Occipital lobe (tissue), 2 donors: Measurements from ENCODE around the gene CTXN1. TPM values are rescaled to one million over a fixed set of nuclear protein-coding genes. Genes with fewer than 3 reads are reported as not detected.
"Not testable (repeated sequence)": the region's sequence is repeated elsewhere in the genome, so short reads cannot be mapped to it uniquely, and the experiment has no call there.

ENCODE experiments used
- DNase-seq: peaks from one replicate; lab custom pipeline; 2025; lab: John Stamatoyannopoulos, UW
- total RNA-seq: library from RNA; depleted of rRNA; stranded (reverse); fragments of >200 nt; gene quantifications from one replicate; pipeline ENCODE4 v1.2.3, GENCODE V29; 2014

Gene CTXN1
- total RNA-seq, 1 donor from 2014 or later: 15.4 TPM

DNA sequence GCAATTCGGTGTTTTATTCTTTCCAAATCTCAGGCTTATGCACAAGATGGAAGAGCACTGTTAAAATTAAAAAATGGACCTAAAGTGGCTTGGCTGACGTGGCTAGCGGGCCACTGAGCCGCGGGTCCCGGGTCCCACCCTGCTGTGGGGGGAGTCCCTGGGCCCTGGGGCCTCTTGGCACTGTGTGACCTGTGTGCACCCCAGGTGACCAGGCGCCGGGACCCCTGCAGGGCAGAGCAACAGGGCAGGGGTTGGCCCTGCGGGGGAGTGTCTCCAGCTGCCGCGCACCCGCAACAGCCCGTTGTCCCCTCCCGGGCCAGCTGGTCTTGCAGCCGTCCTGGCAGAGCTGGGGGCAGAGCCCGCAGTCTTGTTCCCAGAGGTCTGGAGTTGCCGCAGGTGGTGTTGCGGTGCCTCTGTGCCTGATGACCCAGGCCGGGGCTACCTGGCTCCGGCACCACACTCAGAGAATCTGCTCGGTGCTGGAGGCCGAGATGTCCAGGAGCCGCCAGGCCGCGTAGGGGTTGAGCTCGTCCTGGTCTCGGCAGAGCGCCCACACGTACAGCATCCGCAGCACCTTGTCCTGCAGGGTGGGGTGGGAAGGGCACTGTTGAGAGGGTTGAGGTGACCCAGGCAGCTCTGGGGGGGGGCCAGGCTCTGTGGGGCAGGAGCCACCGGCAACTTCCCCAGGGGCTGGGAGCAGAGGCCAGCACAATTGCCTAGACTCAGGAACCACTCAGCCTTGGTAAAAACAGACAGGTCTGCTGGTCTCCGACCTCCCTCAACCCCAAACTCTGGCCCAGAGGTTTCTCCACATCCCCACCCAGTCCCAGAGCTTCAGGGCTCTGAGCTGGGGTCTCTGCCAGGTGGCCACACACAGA is 1.0 kb upstream of the CTXN1 start:
- no peak for DNase-seq

DNA sequence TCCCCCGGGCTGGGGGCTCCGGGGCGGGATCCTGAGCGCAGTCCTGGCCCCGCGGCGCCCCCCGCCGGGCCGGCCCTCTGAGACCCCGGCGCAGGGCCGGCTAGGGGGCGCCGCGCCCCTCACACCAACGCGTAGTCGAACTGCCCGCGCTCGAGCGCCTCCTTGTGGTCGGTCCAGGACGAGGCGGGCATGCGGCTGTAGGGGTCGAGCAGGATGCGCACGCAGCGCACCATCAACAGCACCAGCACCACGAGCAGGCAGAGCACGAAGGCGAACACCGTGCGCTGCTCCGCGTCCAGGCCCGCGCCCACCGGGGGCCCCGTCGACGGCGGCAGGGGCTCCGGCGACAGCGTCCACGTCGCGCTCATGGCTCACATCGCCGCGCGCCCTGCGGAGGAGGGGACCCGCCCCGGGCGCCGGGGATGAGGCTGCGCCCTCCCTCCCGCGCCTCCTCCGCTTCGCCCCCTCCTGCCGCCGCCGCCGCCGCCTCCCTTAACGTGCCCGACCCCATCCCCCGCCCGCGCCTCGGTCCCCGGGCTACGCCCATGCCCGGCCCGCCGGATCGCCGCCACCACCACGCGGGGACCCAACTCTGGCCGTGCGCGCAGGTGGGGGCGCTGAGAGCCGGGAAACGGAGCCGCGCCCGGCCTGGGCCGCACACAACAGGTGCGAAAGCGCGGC is 624 bp downstream of the CTXN1 start:
- peak; percentile 41 for DNase-seq

DNA sequence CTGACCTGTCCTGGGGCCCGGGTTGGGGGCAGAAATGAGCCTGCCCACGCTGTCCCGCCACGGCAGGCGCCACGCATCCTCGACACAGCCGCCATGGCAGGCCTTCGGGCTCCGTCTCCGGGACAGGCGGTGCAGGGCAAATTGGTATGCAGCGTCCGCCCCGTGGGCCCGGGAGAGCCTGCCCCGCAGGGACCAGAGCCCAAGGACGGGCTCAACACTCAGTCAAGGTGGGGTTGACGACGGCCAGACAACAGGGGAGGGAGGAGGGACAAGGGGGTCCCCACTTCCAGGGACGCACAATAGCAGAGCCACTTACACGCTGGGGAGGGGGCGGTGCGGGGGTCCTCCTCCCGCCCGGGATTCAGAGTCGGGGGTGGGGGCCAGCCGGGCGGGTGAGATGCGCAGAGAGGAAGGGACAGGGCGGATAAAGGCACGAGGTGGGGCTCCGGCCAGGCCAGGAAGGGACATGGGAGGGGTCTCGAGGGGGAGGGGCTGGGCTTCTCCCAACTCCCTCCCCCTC is 1.2 kb downstream of the CTXN1 start:
- no peak for DNase-seq

DNA sequence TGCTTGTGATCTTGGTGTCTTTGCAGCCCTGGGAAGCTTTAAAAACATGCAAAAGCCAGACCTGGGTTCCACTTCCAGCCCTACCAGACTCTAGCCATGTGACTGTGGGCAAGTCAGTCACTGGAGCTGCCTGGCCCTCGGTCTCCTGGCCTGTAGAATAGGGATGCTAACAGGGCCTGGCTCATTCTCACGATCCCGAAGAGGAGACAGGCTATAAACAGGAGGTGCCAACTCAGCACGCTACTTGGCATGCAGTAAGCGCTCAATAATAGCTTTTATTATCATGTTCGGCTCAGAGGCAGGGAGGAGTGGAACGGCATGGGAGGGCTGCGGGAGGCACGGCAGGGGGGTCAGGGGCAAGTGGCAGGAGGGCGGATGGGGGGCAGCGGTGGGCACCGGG is 1.7 kb downstream of the CTXN1 start:
- peak; percentile 43 for DNase-seq

DNA sequence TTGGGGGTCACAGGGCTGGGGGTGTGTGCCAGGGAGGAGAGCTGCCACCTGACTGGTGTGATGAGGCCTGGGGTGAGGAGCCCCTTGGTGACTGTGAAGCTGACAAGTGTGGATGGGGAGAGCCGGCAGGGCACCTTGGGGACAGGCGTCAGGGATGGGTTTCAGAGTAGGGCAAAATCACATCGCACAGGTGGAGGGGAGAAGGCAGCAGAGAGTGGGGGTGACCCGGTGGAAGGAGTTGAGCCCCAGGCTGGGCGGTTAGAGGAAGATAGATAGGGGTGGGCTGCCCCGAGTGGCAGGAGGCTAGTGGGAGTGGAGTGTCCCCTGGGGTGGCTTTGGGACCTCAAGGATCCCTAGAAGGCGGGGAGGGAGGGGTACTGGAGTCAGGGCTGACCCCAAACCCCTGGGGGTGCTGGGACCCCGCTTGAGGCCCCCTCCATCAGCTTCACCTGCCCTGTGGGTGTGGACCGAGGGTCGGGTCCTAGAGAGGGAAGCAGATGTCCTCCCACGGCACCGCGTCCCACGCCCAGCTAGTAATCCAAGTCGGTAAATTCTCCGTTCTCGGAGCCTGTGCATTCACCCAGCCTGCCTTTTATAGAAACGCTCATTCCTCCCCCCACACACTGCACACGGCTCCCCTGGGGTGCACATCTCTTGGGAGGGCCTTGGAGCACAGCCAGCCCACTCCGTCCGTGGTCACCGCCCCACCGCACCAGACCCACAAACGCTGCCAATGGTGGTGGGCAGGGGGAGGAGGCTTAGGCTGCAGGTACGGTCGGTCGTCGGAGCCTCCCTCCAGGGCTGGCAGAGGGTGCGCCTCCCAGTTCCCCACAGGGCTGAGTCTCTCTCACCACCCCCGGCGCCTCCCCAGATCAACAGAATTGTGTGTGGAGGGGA is 2.4 kb downstream of the CTXN1 start:
- DNase-seq: peak; percentile 43

- DNase-seq: no peak
Observed at GRCh38 chr19:7922836-7923195, 3.1 kb downstream of the CTXN1 start.

- DNase-seq: no peak
Observed at GRCh38 chr19:7921967-7922835, 3.7 kb downstream of the CTXN1 start.

DNA sequence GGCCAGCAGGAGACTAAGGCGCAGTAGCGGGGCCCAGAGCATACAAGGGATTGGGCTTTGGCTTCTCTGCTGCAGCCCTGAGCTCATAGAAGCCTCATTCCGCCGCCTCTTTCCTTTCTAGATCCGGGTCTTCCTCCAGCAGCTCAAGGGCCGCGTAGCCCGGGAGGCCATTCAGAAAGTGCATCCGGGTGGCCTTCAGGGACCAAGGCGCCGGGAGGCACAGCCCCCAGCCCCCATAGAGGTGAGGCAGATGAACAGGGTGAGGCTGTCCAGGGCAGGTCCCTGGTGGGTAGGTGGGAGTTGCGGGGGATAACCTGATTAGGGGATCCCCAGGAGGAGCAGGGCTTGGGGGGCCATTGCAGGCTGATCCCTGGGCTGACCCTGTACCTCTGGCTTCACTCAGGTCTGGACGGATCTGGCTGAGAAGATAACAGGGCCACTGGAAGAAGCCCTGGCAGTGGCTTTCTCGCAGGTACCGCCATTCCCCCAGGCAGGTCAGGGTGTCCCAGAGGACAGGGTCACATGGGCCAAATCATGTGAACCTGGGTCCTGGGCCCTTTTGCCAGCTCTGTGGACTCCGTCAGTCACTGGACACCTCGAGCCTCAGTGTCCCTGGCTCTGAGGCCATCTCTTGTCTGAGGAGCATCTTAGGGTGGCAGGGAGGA is 4.5 kb downstream of the CTXN1 start:
- no peak for DNase-seq

DNA sequence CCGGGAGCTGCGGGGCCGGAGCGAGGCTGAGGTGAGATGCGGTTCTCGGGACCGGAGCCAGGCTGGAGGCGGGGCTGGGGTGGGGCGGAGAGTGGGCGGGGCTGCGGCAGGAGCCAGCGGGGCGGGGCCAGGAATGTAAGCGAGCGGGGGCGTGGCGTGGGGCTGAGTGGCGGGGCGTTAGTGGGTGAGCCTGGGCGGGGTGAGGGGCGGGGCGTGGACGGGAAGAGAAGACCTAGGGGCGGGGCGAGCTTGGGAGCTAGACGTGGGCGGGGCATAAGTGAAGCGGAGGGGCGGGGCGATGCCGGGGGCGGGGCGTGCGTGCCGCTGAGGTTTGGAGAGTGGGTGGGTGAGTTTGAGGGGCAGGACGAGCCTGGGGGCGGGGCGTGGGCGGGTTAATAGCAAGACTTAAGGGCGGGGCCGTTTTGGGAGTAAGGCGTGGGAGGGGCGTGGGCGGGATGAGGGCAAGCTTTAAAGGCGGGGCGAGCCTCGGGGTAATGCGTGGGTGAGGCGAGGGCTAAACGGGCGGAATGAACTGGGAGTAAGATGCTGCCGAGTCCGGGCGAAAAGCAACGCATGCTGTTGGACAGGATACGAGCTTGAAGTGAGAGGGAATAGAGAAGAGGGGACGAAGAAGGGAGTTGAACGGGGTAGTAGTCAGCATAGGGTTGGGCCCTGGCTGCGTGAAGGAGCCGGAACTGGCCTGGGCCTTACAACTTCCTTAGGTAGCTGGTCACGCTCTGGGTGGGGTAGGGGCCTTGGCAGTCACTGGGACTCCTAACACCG is 5.2 kb downstream of the CTXN1 start:
- peak; percentile 96 for DNase-seq

DNA sequence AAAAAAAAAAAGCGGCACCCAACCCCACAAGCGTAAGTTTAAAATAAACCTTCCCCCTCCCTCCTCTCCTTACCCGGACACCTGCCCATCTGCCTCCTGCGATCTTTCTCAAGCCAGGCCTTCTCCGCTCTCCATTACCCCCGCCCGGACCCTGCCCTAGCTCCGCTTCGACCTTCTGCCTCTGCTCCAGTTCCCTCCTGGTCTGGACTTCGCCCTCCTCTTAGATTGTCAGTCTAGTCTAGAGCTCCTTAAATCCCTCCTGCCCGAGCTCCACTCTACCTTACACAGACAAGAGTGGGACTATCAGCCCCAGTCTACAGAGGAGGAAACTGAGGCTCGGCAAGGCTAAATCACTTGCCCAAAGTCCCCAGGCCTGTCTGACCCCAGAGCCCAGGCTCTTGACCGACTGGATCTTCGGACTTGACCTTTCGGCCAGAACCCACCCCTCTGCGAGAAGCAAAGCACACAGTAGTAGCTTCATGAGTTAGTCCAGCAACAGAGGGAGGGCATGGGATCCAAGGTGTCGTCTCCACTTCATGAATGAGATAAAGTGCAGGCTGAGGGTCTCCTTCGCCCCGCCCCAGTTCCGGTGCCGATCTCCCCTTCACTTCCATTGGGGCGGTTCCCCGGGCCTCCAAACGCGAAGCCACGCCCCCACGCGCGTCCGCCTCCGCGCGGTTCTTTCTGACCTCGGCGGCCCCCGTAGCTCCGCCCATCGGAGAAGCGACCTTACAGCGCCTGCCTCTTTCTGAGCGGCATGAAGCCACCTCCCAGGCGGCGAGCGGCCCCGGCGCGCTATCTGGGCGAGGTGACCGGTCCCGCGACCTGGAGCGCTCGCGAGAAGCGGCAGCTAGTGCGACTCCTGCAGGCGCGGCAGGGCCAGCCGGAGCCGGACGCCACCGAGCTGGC is 6.1 kb downstream of the CTXN1 start, which contains the start of gene SNAPC2:
Gene SNAPC2 (plus strand): TSS at position 729 of the 909 bp plus-strand sequence. CDS start 29 bp downstream, at position 758.
- peak; percentile 89 for DNase-seq

DNA sequence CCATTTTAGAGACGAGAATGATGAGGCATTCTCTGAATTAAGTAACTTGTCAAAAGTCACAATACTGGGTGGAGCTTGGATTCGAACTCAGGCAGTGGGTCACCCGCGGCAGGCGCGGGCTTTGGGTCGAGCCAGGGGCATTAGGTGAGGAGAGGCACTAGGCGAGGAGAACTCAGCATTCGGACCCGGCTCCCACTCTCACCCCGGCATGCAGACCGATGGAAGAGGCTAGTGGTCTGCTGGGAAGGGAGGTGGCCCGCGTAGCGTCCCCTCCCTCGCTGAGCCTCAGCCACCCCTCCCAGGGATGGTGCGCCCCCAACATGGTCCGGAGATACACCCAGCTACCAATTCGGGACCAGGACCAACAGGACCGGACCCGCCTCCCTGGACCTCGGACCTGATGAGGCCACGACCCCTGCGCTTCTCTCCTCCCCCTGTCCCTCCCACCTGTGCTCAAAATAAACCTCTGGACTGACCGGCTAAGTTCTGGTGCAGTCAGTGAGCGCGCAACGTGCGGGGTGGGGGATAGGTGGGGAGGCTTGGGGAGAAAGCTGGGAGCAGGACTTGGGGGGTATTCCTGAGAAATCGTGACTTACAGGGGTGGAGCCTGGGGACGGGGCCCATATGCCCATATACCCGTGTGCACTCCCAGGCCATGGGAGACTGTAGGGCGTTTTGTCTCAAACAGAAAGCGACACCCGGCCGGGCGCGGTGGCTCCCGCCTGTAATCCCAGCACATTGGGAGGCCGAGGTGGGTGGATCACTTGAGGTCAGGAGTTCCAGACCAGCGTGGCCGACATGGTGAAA is 7.1 kb downstream of the CTXN1 start:
- no peak for DNase-seq

- DNase-seq: not testable (repeated sequence)
Observed at GRCh38 chr19:7918062-7918614, 7.8 kb downstream of the CTXN1 start.

DNA sequence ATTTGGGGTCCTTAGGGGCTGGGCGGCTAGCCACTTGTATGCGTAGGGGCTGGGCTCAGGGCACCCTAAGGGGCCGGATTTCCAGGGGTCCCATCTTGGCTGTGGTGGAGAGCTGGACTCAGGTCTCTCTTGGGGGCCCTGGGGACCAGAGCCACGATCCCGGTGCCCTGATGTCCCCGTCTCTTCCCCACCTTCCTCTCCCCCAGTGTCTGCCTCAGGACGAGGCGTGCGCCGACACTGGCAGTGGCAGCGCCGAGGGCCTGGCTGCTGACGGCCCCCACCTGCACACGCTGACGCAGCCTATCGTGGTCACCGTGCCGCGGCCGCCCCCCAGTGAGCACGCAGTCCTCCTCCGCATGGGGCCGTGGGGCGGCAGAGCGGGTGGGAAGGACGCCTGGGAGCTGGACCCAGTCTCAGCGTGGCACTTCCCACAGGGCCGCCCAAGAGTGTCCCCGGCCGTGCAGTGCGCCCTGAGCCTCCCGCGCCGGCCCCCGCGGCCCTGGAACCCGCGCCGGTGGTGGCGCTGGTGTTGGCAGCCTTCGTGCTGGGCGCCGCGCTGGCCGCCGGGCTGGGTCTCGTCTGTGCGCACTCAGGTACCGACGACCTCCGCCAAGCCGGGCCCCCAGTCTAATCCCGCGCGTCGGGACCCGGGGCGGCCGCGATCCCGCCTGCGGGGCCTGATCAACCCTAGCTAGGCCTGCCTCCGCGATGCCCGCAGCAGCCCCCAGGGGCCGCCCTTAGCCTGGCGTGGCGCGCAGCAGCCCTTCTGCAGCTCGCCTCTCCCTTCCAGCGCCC is 8.5 kb downstream of the CTXN1 start:
- peak; percentile 36 for DNase-seq

- DNase-seq: no peak
Observed at GRCh38 chr19:7916955-7917266, 9.0 kb downstream of the CTXN1 start.

DNA sequence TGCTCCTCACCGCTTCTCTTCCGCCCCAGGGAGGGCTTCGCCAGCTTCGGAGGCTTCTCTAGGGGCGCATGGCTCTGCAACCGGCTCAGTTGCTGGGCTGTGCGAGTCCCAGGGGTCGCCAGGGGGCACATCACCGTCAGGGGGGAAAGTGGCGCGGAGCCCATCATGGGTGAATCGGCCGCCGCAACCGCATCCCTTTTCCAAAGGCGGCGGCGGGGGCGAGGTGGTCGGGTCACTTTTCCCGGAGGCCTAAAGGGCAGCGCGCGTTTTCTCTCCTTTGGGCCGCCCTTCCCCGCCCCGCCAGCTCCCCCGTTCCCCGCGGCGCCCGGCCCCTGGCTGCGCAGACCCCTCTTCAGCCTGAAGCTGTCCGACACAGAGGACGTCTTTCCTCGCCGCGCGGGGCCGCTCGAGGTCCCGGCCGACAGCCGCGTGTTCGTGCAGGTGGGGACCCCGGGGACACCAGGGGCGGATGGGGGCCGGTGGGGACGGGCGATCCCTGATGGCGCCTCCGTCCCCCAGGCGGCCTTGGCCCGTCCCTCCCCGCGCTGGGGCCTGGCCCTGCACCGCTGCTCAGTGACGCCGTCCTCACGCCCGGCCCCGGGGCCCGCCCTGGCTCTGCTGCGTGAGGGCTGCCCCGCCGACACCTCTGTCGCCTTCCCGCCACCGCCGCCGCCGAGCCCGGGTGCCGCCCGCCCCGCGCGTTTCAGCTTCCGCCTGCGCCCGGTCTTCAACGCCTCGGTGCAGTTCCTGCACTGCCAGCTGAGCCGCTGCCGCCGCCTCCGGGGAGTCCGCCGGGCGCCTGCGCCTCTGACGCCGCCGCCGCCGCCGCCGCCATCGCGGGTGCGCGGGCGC is 9.6 kb downstream of the CTXN1 start:
- DNase-seq: no peak
